Kidney (tissue), 14 donors: ENCODE measurements around the gene VSIG1. TPM values are rescaled to one million over a fixed set of nuclear protein-coding genes. Genes with fewer than 3 reads are reported as not detected.

Source experiments
- DNase-seq, 5 donors: peaks; one replicate each; pipeline ENCODE4 v3.0.0-alpha.2; 2013 to 2020
- FAIRE-seq: peaks from 2 replicates; lab custom pipeline; 2012; peaks lifted over from hg19 to GRCh38; lab: Jason Lieb, UNC
- H3K27ac ChIP-seq, 2 donors: one replicate each; pipeline ENCODE4 v1.7.0; 2013; ENCODE audit warnings: low read depth in 2 of 2, low read length in 2 of 2, inconsistent platforms in 1 of 2
- H3K27me3 ChIP-seq: one replicate; pipeline ENCODE4 v1.7.1; 2013; ENCODE audit warnings: low read length, inconsistent platforms; ENCODE audit not compliant: control insufficient read depth, insufficient read depth
- H3K36me3 ChIP-seq, 3 donors: one replicate each; pipeline versions ENCODE4 v1.7.0 to v1.7.1; 2013; ENCODE audit warnings: low read length in 3 of 3, control low read depth in 1 of 3, inconsistent platforms in 1 of 3; ENCODE audit not compliant: insufficient read depth in 3 of 3, control insufficient read depth in 2 of 3
- H3K4me1 ChIP-seq, 3 donors: one replicate each; pipeline versions ENCODE4 v1.7.0 to v1.7.1; 2013; ENCODE audit warnings: low read length in 3 of 3, inconsistent platforms in 1 of 3, low read depth in 1 of 3; ENCODE audit not compliant: control insufficient read depth in 2 of 3, insufficient read depth in 2 of 3
- H3K4me3 ChIP-seq, 3 donors: one replicate each; pipeline versions ENCODE4 v1.7.0 to v1.8.1; 2013; ENCODE audit warnings: low read length in 3 of 3, control low read depth in 1 of 3, inconsistent platforms in 1 of 3
- H3K9ac ChIP-seq, 3 donors: one replicate each; pipeline versions ENCODE4 v1.7.0 to v1.7.1; 2013; ENCODE audit warnings: low read length in 3 of 3, control low read depth in 1 of 3, inconsistent platforms in 1 of 3
- H3K9me3 ChIP-seq, 3 donors: one replicate each; pipeline versions ENCODE4 v1.7.0 to v1.7.1; 2013; ENCODE audit warnings: low read length in 3 of 3, control low read depth in 1 of 3, inconsistent platforms in 1 of 3; ENCODE audit not compliant: control insufficient read depth in 2 of 3, insufficient read depth in 1 of 3
- intact Hi-C: fragments of 100-400 bp; cut with DNase I; formaldehyde crosslinking; loops from one replicate; pipeline ENCODE4 v1.11.1; 2022
- polyA plus RNA-seq: library from polyadenylated mRNA; stranded (reverse); fragments of 350-450 nt; fragmentation: Illumina TruSeq; extraction: RNeasy Lipid Tissue Mini Kit (QIAGEN cat#74804); gene quantifications from one replicate; pipeline ENCODE4 v1.2.3, GENCODE V29; 2014; ENCODE audit warnings: low read depth, low replicate concordance; ENCODE audit not compliant: insufficient read depth
- total RNA-seq: library from RNA; stranded (reverse); fragmentation: NEBNext Ultra II Directional; extraction: Animal tissue kit (Norgen Biotek cat#: 25700); gene quantifications from one replicate; pipeline ENCODE4 v1.2.1, GENCODE V29; 2021
- TF ChIP-seq, protein P1 (sequence below): IDR thresholded peaks from 3 replicates; pipeline ENCODE4 v1.5.1; 2012; ENCODE audit warnings: mild to moderate bottlenecking, moderate library complexity, borderline replicate concordance; ENCODE audit not compliant: insufficient read depth; ENCODE audit errors: extremely low read depth
- donor health status: control.
- donor health status: control.
- donor health status: control.
- donor health status: control.
- donor health status: control.
- donor health status: DM: yes; HTN: yes; CAD: no.
- donor health status: Normal renal cell carcinoma (clear cell type).

VSIG1 gene
- total and polyA plus RNA-seq, 2 donors from 2014 or later: 1.4 TPM; not detected in 1

DNA sequence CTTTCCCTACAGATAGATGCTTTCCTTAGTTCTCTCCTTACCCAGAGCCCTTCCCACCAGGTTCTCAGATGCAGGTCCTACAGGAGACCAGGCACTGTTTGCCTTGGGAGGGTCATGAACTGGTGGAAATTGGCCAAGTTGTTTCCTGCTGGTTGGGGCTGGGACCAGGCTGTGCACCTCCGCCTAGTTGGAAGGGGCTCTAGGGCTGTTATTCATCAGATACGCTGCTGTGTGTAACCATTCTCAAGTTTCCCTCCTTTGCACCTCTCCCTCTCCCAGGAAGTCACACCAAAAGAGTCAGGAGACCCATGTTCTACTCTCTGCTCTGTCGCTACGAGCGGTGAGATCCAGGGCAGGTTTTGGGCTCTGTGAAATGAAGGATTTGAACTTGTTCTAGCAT, 11.9 kb upstream of the VSIG1 start:
- Histone ChIP-seq H3K27ac (no peak overlapping the region), H3K4me1 (no peaks in the 10 kb centered on the region), H3K9ac (no peak overlapping the region), H3K4me3 (no peak overlapping the region), H3K36me3 (no peaks in the 10 kb centered on the region), H3K9me3 (no peaks in the 10 kb centered on the region), H3K27me3 (peaks cover 9% of the 10 kb centered on the region)
- FAIRE-seq: no peak
- TF ChIP-seq, protein P1, sequence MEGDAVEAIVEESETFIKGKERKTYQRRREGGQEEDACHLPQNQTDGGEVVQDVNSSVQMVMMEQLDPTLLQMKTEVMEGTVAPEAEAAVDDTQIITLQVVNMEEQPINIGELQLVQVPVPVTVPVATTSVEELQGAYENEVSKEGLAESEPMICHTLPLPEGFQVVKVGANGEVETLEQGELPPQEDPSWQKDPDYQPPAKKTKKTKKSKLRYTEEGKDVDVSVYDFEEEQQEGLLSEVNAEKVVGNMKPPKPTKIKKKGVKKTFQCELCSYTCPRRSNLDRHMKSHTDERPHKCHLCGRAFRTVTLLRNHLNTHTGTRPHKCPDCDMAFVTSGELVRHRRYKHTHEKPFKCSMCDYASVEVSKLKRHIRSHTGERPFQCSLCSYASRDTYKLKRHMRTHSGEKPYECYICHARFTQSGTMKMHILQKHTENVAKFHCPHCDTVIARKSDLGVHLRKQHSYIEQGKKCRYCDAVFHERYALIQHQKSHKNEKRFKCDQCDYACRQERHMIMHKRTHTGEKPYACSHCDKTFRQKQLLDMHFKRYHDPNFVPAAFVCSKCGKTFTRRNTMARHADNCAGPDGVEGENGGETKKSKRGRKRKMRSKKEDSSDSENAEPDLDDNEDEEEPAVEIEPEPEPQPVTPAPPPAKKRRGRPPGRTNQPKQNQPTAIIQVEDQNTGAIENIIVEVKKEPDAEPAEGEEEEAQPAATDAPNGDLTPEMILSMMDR: no peak
- no peak for DNase-seq
- intact Hi-C loops: no loop called here

DNA sequence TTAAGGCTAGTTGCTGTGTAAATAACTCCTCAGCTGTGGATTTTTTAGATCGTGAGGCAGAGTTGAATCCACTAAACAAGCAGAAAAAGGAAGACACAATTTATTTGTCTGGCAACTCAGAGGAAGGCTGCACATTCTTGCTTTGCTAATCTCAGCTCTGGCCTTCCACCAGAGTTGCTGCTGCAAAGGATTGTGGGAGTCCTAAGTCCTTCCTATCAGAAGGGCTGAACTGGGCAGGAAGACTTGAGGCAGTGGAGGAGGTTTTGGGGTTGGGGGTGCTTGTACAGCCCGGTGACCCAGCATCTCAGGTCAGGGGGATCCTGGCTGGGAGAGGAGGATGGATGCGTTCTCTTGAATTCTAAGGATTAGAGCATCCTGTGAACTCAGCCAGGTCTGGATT, 11.0 kb upstream of the VSIG1 start:
- FAIRE-seq: no peak
- no peak overlapping the region for H3K27ac ChIP-seq
- H3K27me3 ChIP-seq: peaks cover 9% of the 10 kb centered on the region
- TF ChIP-seq, protein P1: no peak
- DNase-seq: peak in 1 of 5 donors; percentile 23
- H3K4me1 ChIP-seq: no peaks in the 10 kb centered on the region
- no peaks in the 10 kb centered on the region for H3K36me3 ChIP-seq
- intact Hi-C loops: no loop called here
- no peak overlapping the region for H3K4me3 ChIP-seq
- H3K9me3 ChIP-seq: no peaks in the 10 kb centered on the region
- no peak overlapping the region for H3K9ac ChIP-seq

DNA sequence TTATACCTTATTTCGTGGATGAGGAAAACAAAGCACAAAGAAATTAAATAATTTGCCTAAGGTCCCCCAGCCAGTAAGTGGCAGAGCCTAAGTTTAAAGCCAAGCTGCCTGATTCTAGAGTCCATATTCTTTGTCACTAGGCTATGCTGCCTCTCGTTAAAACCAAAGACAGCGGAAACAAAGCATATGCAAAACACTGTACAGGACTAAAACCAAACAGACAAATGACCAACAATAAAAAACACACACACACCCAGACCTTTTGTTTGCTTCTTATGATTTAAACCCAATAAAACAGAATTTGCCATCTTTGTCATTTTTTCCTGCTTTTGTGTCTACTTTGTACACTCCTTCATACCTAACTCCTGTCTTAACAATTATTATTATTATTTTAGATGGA, 10.1 kb upstream of the VSIG1 start:
- peaks cover 6% of the 10 kb centered on the region for H3K27me3 ChIP-seq
- no peaks in the 10 kb centered on the region for H3K9me3 ChIP-seq
- TF ChIP-seq, protein P1: no peak
- no peak overlapping the region for H3K9ac ChIP-seq
- H3K36me3 ChIP-seq: no peaks in the 10 kb centered on the region
- no peak overlapping the region for H3K4me3 ChIP-seq
- H3K4me1 ChIP-seq: no peaks in the 10 kb centered on the region
- intact Hi-C loops: no loop called here
- no peak overlapping the region for H3K27ac ChIP-seq
- no peak for DNase-seq
- no peak for FAIRE-seq
